GM12891 (cell line): ENCODE measurements around the gene DGKI.

Source experiments
- DNase-seq: peaks from one replicate; pipeline ENCODE4 v3.0.0; 2011; ENCODE audit warnings: low spot score; ENCODE audit not compliant: insufficient read length
- FAIRE-seq: peaks from 2 replicates; lab custom pipeline; 2011; peaks lifted over from hg19 to GRCh38; lab: Jason Lieb, UNC
- PAX5 ChIP-seq: IDR thresholded peaks from 2 replicates; pipeline ENCODE4 v1.6.1; 2011; ENCODE audit warnings: low read length, moderate library complexity, mild to moderate bottlenecking; ENCODE audit not compliant: insufficient read depth, severe bottlenecking
- POLR2A ChIP-seq: IDR thresholded peaks from 2 replicates; pipeline ENCODE4 v1.6.1; 2011; ENCODE audit warnings: low read depth, low read length, control low read depth
- POLR2AphosphoS5 ChIP-seq: IDR thresholded peaks from 2 replicates; pipeline ENCODE4 v1.6.1; 2011; ENCODE audit warnings: low read depth, low read length, control low read depth
- POU2F2 ChIP-seq: IDR thresholded peaks from 2 replicates; pipeline ENCODE4 v1.6.1; 2011; ENCODE audit warnings: low read depth, mild to moderate bottlenecking, control low read depth, low read length, moderate library complexity
- SPI1 ChIP-seq: IDR thresholded peaks from 2 replicates; pipeline ENCODE4 v1.6.1; 2011; ENCODE audit warnings: low read depth, low read length, control low read depth
- TAF1 ChIP-seq: IDR thresholded peaks from 2 replicates; pipeline ENCODE4 v1.6.1; 2011; ENCODE audit warnings: low read depth, low read length, control low read depth

Gene DGKI

GRCh38 chr7:137626469-137627067 is 220.2 kb downstream of the DGKI start:
- peak; percentile 21 for DNase-seq
- TF ChIP-seq TAF1, result no peak
- TF ChIP-seq PAX5, result no peak
- TF ChIP-seq POU2F2, result no peak
- TF ChIP-seq POLR2AphosphoS5, result no peak
- no peak for TF ChIP-seq POLR2A
- no peak for TF ChIP-seq SPI1
- peak; percentile 51 for FAIRE-seq

- FAIRE-seq (no peak), DNase-seq (no peak)
- no peak for TF ChIP-seq PAX5
- no peak for TF ChIP-seq POLR2A
- no peak for TF ChIP-seq TAF1
- TF ChIP-seq POLR2AphosphoS5, result no peak
- TF ChIP-seq SPI1, result no peak
- TF ChIP-seq POU2F2, result no peak
Measured at GRCh38 chr7:137625197-137625596, 221.6 kb downstream of the DGKI start.

- FAIRE-seq, result no peak
- no peak for TF ChIP-seq POU2F2
- no peak for TF ChIP-seq PAX5
- TF ChIP-seq SPI1, result no peak
- no peak for TF ChIP-seq POLR2A
- no peak for TF ChIP-seq TAF1
- no peak for TF ChIP-seq POLR2AphosphoS5
- DNase-seq, result no peak
Measured at GRCh38 chr7:137619181-137619580, 227.6 kb downstream of the DGKI start.

GRCh38 chr7:137618748-137619147 is 228.0 kb downstream of the DGKI start:
- no peak for TF ChIP-seq TAF1
- no peak for TF ChIP-seq POLR2AphosphoS5
- TF ChIP-seq PAX5, result no peak
- TF ChIP-seq POLR2A, result no peak
- TF ChIP-seq POU2F2, result no peak
- TF ChIP-seq SPI1, result no peak
- no peak for DNase-seq
- no peak for FAIRE-seq

GRCh38 chr7:137613006-137613525 is 233.7 kb downstream of the DGKI start:
- DNase-seq, result no peak
- no peak for FAIRE-seq
- TF ChIP-seq SPI1, result no peak
- TF ChIP-seq TAF1, result no peak
- no peak for TF ChIP-seq POLR2AphosphoS5
- no peak for TF ChIP-seq POU2F2

GRCh38 chr7:137611606-137612005 is 235.2 kb downstream of the DGKI start:
- TF ChIP-seq POLR2AphosphoS5 (no peak), POLR2A (no peak), TAF1 (no peak), PAX5 (no peak), POU2F2 (no peak), SPI1 (no peak)
- DNase-seq (no peak), FAIRE-seq (no peak)

- TF ChIP-seq POLR2A, result no peak
- no peak for TF ChIP-seq SPI1
- no peak for TF ChIP-seq POU2F2
- TF ChIP-seq TAF1, result no peak
- no peak for TF ChIP-seq PAX5
- TF ChIP-seq POLR2AphosphoS5, result no peak
- no peak for DNase-seq
- no peak for FAIRE-seq
Measured at GRCh38 chr7:137609500-137609899, 237.3 kb downstream of the DGKI start.

- DNase-seq, result no peak
- no peak for TF ChIP-seq PAX5
- TF ChIP-seq SPI1, result no peak
- TF ChIP-seq POU2F2, result no peak
- no peak for TF ChIP-seq POLR2AphosphoS5
- no peak for TF ChIP-seq TAF1
- no peak for TF ChIP-seq POLR2A
- FAIRE-seq, result no peak
Measured at GRCh38 chr7:137606061-137606674, 240.6 kb downstream of the DGKI start.

GRCh38 chr7:137603043-137603442 is 243.7 kb downstream of the DGKI start:
- no peak for FAIRE-seq
- no peak for DNase-seq

More at GRCh38 chr7:137603043-137603442, 243.7 kb downstream of the DGKI start:
- TF ChIP-seq TAF1 (no peak), POLR2AphosphoS5 (no peak), SPI1 (no peak), POLR2A (no peak), PAX5 (no peak), POU2F2 (no peak)
